Measurements from ENCODE around the gene DPP6.
"Not testable (repeated sequence)": the region's sequence is repeated elsewhere in the genome, so short reads cannot be mapped to it uniquely, and the experiment has no call there.

The DPP6 gene

GRCh38 chr7:154674191-154674590, 622.0 kb downstream of the DPP6 start:
- H3K4me3 ChIP-seq = no peak overlapping the region
- no peak overlapping the region for H3K27ac ChIP-seq

- Histone ChIP-seq H3K4me3 (no peak overlapping the region), H3K27ac (no peak overlapping the region)
These were observed 623.4 kb downstream of the DPP6 start for GRCh38 chr7:154675560-154675959.

- not testable (repeated sequence) for H3K4me3 ChIP-seq, H3K27ac ChIP-seq
These were observed 623.8 kb downstream of the DPP6 start for GRCh38 chr7:154676033-154676421.

- H3K4me3 ChIP-seq = no peak overlapping the region
- no peak overlapping the region for H3K27ac ChIP-seq
These were observed 624.4 kb downstream of the DPP6 start for GRCh38 chr7:154676422-154677073.

- Histone ChIP-seq H3K27ac (no peak overlapping the region), H3K4me3 (no peak overlapping the region)
These were observed 625.3 kb downstream of the DPP6 start for GRCh38 chr7:154677454-154677853.

- not testable (repeated sequence) for H3K4me3 ChIP-seq, H3K27ac ChIP-seq
These were observed 625.9 kb downstream of the DPP6 start for GRCh38 chr7:154678001-154678550.

- Histone ChIP-seq H3K4me3 (no peak overlapping the region), H3K27ac (no peak overlapping the region)
These were observed 627.3 kb downstream of the DPP6 start for GRCh38 chr7:154679379-154680053.

GRCh38 chr7:154680894-154681659, 628.9 kb downstream of the DPP6 start:
- Histone ChIP-seq H3K27ac (no peak overlapping the region), H3K4me3 (no peak overlapping the region)

- Histone ChIP-seq H3K27ac (no peak overlapping the region), H3K4me3 (no peak overlapping the region)
These were observed 629.8 kb downstream of the DPP6 start for GRCh38 chr7:154682003-154682402.

GRCh38 chr7:154684666-154685563, 632.7 kb downstream of the DPP6 start:
- no peak overlapping the region for H3K27ac ChIP-seq
- H3K4me3 ChIP-seq = no peak overlapping the region

- Histone ChIP-seq H3K4me3 (no peak overlapping the region), H3K27ac (no peak overlapping the region)
These were observed 633.3 kb downstream of the DPP6 start for GRCh38 chr7:154685564-154685901.

- no peak overlapping the region for H3K27ac ChIP-seq
- H3K4me3 ChIP-seq = no peak overlapping the region
These were observed 634.1 kb downstream of the DPP6 start for GRCh38 chr7:154686305-154686704.

- Histone ChIP-seq H3K27ac (no peak overlapping the region), H3K4me3 (no peak overlapping the region)
These were observed 636.8 kb downstream of the DPP6 start for GRCh38 chr7:154688952-154689351.

- no peak overlapping the region for H3K27ac ChIP-seq
- no peak overlapping the region for H3K4me3 ChIP-seq
These were observed 638.2 kb downstream of the DPP6 start for GRCh38 chr7:154690411-154690810.

GRCh38 chr7:154693661-154694060, 641.5 kb downstream of the DPP6 start:
- no peak overlapping the region for H3K4me3 ChIP-seq
- H3K27ac ChIP-seq = no peak overlapping the region

- Histone ChIP-seq H3K27ac (no peak overlapping the region), H3K4me3 (no peak overlapping the region)
These were observed 643.6 kb downstream of the DPP6 start for GRCh38 chr7:154695836-154696235.

GRCh38 chr7:154696556-154696955, 644.4 kb downstream of the DPP6 start:
- Histone ChIP-seq H3K4me3 (no peak overlapping the region), H3K27ac (no peak overlapping the region)

- H3K4me3 ChIP-seq = no peak overlapping the region
- no peak overlapping the region for H3K27ac ChIP-seq
These were observed 646.6 kb downstream of the DPP6 start for GRCh38 chr7:154698726-154699291.

- no peak overlapping the region for H3K27ac ChIP-seq
- H3K4me3 ChIP-seq = no peak overlapping the region
These were observed 647.2 kb downstream of the DPP6 start for GRCh38 chr7:154699417-154699816.
